ENCODE results near the gene ATP5MG.

DNA sequence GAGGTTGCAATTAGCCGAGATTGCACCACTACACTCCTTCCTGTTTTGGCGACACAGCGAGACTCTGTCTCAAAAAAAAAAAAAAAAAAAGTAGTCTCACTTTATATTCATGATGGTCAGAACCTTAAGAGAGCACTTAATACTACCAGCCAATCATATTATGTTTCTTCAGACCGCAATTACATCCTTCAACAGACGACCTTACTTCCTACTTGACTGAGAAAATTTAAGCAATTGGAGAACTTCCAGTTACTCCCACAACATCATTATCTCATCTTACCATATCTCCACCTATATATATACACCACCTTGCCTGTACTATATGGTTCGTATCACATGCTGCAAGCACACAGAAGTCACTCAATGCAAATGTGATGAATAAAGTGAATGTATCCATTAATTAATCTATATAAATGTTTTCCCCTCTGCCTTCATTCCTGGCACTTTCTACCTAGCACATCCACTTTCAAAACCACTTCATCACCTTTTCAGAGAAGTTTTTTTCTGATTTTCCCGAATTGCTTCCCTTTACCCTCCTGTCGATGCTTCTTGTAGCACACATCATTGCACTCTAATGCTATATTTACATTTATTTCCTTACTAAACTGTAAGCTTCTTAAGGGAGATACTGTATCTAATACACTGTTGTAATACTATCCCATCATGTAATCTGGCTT lies 13.8 kb downstream of the ATP5MG start:
- TF ChIP-seq, protein P1, sequence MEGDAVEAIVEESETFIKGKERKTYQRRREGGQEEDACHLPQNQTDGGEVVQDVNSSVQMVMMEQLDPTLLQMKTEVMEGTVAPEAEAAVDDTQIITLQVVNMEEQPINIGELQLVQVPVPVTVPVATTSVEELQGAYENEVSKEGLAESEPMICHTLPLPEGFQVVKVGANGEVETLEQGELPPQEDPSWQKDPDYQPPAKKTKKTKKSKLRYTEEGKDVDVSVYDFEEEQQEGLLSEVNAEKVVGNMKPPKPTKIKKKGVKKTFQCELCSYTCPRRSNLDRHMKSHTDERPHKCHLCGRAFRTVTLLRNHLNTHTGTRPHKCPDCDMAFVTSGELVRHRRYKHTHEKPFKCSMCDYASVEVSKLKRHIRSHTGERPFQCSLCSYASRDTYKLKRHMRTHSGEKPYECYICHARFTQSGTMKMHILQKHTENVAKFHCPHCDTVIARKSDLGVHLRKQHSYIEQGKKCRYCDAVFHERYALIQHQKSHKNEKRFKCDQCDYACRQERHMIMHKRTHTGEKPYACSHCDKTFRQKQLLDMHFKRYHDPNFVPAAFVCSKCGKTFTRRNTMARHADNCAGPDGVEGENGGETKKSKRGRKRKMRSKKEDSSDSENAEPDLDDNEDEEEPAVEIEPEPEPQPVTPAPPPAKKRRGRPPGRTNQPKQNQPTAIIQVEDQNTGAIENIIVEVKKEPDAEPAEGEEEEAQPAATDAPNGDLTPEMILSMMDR (tag by site-specific recombination; IDR thresholded peaks at IDR 0.05) = no peak
- TF ChIP-seq ZNF292 (tag by site-specific recombination; IDR thresholded peaks at IDR 0.05; ENCODE audit: borderline replicate concordance, low read depth) (no peak), TCF7L2 (IDR thresholded peaks at IDR 0.05; ENCODE audit: borderline replicate concordance, low read depth, low read length) (no peak), ZNF274 (IDR thresholded peaks at IDR 0.05; ENCODE audit: low read length) (no peak), ZNF274 (tag by site-specific recombination; IDR thresholded peaks at IDR 0.05; ENCODE audit: borderline replicate concordance) (no peak), ZNF664 (tag by site-specific recombination; IDR thresholded peaks at IDR 0.05) (no peak)
